ENCODE measurements around the gene DAB2IP. TPM values are rescaled to one million over a fixed set of nuclear protein-coding genes. Genes with fewer than 3 reads are reported as not detected.

Gene DAB2IP
- total RNA-seq, 1 donor = 0.81 TPM

DNA sequence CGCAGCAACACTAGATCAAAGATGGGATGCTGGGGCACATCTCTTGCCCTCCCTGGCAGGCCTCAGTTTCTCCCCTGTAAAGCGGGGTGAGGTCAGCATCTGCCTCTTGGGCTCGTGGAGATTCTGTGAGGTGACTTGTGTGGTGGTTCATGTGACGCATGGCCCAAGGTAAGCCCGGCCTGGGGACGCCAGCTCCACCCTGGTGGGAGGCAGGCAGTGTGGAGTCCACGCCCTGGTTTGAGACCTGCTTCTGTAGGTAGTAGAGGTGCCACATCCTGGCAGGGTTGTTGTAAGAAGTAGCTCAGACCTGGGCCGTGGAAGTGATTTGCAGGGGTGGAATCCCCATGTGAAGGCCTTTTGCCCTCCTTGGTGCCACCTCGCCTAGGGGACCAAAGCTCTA is 101.5 kb downstream of the DAB2IP start:
- DNase-seq (ENCODE audit: low read depth in 2 of 3, low spot score in 2 of 3) = no peak

GRCh38 chr9:121753802-121754654 is 102.6 kb downstream of the DAB2IP start:
- DNase-seq (ENCODE audit: low read depth in 2 of 3, low spot score in 2 of 3) = no peak

DNA sequence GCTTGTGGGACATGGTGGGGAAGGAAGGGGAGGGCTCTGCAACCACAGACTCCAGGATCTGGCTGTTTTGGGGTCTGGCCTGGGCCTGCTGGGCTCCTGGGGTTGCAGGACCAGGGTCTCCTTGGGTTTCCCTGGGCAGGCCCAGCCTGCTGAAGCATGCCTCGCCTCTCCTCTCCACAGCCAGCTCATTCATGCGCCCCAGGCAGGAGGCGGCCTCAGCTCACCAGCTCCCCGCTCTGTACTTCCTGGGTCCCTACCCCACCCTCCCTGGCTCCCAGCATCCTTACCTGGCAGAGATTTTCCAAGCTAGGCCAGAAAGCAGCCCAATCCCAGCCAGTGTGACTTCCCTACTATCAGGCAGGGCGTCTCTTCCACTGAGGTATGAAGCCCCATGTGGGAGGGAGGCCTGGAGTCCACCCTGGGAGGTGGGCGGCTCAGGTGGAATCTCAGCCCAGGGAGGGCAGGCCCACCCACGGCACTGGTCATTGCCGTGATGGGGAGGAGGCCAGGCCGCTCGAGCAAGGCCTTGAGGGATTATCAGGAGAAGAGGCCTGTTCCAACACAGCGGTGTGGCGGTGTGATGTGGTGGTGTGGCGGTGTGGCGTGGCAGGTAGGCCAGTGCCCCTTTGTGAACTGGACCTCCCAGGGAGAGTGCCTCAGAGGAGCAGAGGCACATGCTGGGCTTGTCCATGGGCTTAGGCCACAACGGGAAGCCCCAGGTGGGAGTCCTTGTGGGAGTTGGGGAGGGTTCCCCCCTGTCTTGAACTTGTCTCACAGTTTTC is 103.4 kb downstream of the DAB2IP start:
- DNase-seq (ENCODE audit: low read depth in 2 of 3, low spot score in 2 of 3) = no peak

GRCh38 chr9:121755581-121755980 is 104.1 kb downstream of the DAB2IP start:
- DNase-seq (ENCODE audit: low read depth in 2 of 3, low spot score in 2 of 3) = no peak

- DNase-seq (ENCODE audit: low read depth in 2 of 3, low spot score in 2 of 3) = no peak
Measured at GRCh38 chr9:121756474-121757280, 105.2 kb downstream of the DAB2IP start.

GRCh38 chr9:121757281-121757585 is 105.8 kb downstream of the DAB2IP start:
- DNase-seq (ENCODE audit: low read depth in 2 of 3, low spot score in 2 of 3) = no peak

- DNase-seq (ENCODE audit: low read depth in 2 of 3, low spot score in 2 of 3) = no peak
Measured at GRCh38 chr9:121758693-121759092, 107.3 kb downstream of the DAB2IP start.

- DNase-seq (ENCODE audit: low read depth in 2 of 3, low spot score in 2 of 3) = no peak
Measured at GRCh38 chr9:121759996-121760395, 108.6 kb downstream of the DAB2IP start.

GRCh38 chr9:121760571-121760970 is 109.1 kb downstream of the DAB2IP start:
- DNase-seq (ENCODE audit: low read depth in 2 of 3, low spot score in 2 of 3) = no peak

- no peak for DNase-seq (ENCODE audit: low read depth in 2 of 3, low spot score in 2 of 3)
Measured at GRCh38 chr9:121763131-121763530, 111.7 kb downstream of the DAB2IP start.

DNA sequence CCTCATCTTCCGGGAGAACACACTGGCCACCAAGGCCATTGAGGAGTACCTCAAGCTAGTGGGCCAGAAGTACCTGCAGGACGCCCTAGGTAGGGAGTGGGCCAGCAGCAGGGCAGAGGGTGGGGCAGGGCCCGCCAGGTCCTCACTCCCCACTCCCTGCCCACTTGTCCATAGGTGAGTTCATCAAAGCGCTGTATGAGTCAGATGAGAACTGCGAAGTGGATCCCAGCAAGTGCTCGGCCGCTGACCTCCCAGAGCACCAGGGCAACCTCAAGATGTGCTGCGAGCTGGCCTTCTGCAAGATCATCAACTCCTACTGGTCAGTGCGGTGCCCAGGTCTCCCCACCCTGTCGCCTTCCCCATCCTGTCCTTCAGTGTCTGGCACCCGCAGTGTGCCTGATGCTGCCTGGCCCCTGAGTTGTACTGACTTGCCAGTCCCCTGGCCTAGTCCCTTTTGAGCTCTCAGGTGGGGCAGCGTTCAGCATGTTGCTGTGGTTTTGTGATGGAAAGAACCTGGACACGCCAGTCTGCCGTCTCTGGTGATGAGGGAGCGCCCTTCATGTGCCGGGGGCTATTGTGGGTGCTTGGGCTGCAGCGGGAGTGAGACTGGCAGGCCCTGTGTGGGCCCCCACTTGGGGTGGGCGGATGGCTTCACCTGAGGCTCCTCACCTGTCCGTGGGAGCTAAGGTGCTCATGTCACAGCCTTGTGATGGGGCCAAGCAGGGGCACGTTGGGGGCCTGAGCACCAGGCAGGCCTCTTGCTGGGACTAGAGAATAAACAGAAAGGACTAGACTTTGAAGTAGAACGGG is 112.3 kb downstream of the DAB2IP start:
- DNase-seq (ENCODE audit: low read depth in 2 of 3, low spot score in 2 of 3) = no peak

GRCh38 chr9:121764371-121764730 is 112.9 kb downstream of the DAB2IP start:
- DNase-seq (ENCODE audit: low read depth in 2 of 3, low spot score in 2 of 3) = no peak

GRCh38 chr9:121765021-121765950 is 113.9 kb downstream of the DAB2IP start:
- DNase-seq (ENCODE audit: low read depth in 2 of 3, low spot score in 2 of 3) = no peak

GRCh38 chr9:121766081-121766683 is 114.7 kb downstream of the DAB2IP start:
- no peak for DNase-seq (ENCODE audit: low read depth in 2 of 3, low spot score in 2 of 3)

DNA sequence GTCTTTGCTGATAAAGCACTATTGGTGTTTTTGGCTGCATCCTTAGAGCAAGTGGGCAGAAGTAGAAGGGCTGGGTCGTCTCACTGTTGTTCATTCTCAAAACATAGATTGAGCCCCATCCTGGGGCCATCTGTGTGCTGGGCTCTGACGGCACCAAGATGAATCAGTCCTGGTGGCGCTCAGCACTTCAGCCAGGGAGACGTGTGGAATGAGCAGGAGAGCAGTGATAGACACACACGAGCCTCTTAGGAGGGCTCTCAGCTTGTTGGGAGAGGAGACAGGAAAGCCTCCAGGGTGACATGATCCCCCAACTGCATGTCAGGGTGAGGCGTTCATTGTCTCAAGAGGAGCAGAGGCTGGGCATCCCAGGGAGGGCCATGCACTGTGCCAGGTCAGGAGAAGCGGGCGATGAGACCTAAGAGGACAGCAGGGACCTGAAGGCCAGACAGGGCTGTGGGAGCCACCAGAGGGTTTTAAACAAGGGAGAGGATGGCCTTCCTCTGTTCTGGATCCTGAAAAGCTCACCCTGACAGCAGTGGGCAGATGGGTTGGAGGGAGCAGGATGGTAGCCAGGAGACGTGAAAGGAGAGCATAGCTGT is 115.8 kb downstream of the DAB2IP start:
- no peak for DNase-seq (ENCODE audit: low read depth in 2 of 3, low spot score in 2 of 3)

DNA sequence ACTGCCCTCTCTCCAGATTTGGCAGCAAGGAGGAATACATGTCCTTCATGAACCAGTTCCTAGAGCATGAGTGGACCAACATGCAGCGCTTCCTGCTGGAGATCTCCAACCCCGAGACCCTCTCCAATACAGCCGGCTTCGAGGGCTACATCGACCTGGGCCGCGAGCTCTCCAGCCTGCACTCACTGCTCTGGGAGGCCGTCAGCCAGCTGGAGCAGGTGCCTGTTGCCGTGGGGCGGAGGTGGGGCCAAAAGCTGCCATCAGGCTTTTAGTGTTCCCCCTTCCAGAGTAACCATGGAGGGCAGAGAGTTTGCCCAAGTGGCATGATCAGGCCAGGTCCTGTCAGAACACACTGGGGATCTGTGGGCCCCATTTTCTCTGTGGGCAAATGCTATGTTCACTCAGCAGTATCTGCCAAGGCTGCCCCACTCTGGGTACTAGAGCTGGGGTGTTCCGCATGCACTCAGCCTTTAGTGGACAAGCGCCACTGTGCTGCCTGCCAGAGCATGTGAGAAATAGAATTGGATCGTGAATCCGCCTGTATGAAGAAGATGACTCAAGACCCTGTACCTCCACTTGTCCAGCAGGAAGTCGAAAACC is 117.1 kb downstream of the DAB2IP start:
- no peak for DNase-seq (ENCODE audit: low read depth in 2 of 3, low spot score in 2 of 3)

GRCh38 chr9:121769939-121770338 is 118.5 kb downstream of the DAB2IP start:
- DNase-seq (ENCODE audit: low read depth in 2 of 3, low spot score in 2 of 3) = no peak
